ENCODE results near the gene IFITM10.

- TF ChIP-seq GATA3 (IDR thresholded peaks at IDR 0.05; ENCODE audit: low read depth, low read length) (no peak), GATA2 (IDR thresholded peaks at IDR 0.05; ENCODE audit: low read depth, low read length) (no peak)
Observed at GRCh38 chr11:1782031-1782590, 31.7 kb upstream of the IFITM10 start.
